Measurements from ENCODE around the gene MYBPC2. TPM values are rescaled to one million over a fixed set of nuclear protein-coding genes. Genes with fewer than 3 reads are reported as not detected.
A peak's percentile ranks its signal among the peaks of the same experiment; 100 is the strongest.

Gene MYBPC2
- total RNA-seq, 1 experiment from 2014 or later, result not detected

DNA sequence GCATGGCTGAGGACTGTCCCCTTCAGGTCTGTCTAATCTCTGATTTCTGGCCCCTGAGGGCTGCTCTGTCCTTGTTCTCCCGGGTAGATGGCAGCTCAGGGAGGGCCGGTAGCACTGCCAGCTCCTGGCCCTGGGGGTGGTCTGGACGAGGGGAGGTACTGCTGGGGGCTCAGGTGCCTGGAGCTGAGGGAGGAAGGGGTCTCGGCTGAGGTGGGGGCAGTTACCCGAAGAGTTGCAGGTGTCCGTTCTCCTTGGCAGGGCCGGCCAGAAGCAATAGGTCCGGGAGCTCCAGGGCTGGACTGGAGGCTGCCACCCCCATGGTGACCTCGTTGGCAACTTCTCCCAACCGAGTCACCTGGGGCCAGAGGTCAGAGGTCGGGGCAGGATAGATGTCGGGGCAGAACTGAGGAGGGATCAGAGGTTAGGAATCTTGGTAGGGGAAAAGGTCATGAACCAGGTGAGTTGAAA is 42.4 kb downstream of the MYBPC2 start:
- in situ Hi-C loops (cut with HindIII; ENCODE audit: low sequenced_read_pairs), result no loop called here
- DNase-seq (ENCODE audit: low spot score), result no peak

DNA sequence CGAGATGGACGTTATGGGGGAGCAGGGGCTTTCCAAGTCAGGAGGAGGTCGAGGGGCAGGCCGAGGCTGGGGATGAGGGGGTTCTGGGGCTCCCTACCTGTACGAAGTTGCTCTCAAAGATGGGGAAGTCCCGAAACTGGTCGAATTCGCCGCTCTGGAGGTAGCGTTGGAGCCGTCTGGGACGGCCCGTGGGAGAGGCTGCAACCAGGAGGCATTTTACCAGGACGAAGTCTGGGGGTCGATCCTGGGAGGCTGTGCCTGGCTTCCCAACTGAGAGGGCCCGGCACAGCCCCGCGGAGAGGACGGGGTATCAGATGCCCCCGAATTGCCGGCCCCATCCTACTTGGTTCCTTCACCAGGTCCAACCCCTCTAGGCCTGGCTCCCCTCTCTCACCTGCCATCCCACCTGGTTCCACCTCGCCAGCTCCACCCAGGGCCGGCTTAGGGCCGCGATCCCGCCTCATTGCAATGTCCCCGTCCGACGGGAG is 43.1 kb downstream of the MYBPC2 start:
- in situ Hi-C loops (cut with HindIII; ENCODE audit: low sequenced_read_pairs), result no loop called here
- no peak for DNase-seq (ENCODE audit: low spot score)

DNA sequence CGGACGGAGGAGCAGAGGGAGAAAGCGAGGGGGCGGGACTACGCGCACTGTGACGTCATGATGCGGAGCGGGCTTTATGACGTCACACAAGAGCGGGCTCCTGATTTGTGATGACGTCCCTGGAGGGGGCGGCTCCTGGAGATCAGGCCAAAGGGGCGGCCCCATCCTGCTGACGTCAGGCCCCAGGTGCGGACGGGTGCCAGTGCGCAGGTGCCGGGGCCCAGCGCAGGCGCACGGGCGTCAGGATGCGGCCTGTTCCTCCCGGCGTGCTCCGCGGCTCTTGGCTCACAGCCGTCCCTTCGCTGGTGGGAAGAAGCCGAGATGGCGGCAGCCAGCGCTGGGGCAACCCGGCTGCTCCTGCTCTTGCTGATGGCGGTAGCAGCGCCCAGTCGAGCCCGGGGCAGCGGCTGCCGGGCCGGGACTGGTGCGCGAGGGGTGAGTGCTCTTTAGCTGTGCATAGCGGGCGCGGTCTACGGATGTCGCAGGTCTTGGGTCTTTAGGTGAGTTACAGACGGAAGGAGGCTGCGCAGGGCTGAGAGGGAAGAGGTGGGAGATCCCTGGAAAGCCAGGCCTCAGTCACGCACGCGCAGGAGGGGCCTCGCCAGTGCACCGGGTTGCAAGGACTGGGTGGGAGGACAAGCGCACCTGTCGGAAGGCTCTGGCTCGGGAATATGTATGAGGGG is 43.7 kb downstream of the MYBPC2 start, which contains the start of the genes EMC10 and GARIN5A:
TSS of gene EMC10 (plus strand) at position 284 of the 683 bp plus-strand sequence. CDS start at position 322, 38 bp downstream.
TSS of gene GARIN5A (minus strand) at position 625 of the 683 bp plus-strand sequence. CDS start at position 165, 460 bp downstream.
- in situ Hi-C loops (cut with HindIII; ENCODE audit: low sequenced_read_pairs), result no loop called here
- DNase-seq (ENCODE audit: low spot score), result peak; percentile 90

DNA sequence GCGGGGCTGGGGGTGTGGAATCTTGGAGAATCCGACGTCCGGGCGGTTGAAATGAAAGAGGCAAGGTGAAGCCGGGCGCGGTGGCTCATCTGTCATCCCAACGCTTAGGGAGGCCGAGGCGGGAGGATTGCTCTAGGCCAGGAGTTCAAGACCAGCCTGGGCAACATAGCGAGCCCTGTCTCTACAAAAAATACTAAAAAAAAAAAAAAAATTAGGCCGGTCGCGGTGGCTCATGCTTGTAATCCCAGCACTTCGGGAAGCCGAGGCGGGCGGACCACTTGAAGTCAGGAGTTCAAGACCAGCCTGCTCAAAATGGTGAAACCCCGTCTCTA is 44.2 kb downstream of the MYBPC2 start:
- in situ Hi-C loops (cut with HindIII; ENCODE audit: low sequenced_read_pairs), result no loop called here
- no peak for DNase-seq (ENCODE audit: low spot score)

DNA sequence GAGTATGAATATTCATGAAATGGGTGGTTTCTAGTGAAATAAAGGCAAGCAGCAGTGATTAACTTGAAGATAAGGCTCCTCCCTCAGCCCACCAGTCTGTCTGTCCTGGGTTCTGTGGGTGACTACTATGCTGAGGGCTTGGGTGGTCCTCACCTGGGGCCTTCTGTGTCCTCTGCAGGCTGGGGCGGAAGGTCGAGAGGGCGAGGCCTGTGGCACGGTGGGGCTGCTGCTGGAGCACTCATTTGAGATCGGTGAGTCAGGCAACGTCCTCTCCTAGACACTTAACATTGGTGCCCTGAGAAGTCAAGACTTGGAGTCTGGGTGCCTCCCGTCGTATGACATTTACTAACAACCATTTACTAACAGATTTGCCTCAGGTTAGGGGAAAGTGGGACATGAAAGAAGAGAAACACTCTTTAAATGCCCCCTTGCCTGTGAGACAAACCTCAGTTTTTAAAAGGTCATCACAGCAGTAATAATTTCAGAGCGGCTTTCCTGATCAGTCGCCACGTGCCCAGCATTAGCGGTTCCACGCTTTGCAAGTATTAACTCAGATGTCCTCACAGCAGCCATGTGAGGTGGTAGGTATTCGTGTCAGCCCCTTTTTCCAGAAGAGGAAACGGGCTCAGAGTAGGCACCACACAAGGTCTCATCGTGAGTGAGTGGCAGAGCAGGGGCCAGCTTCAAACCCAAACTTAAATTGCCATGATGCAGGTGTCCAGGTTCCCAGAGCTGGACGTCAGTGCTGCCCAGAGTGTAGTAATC is 45.2 kb downstream of the MYBPC2 start:
- in situ Hi-C loops (cut with HindIII; ENCODE audit: low sequenced_read_pairs), result no loop called here
- no peak for DNase-seq (ENCODE audit: low spot score)

DNA sequence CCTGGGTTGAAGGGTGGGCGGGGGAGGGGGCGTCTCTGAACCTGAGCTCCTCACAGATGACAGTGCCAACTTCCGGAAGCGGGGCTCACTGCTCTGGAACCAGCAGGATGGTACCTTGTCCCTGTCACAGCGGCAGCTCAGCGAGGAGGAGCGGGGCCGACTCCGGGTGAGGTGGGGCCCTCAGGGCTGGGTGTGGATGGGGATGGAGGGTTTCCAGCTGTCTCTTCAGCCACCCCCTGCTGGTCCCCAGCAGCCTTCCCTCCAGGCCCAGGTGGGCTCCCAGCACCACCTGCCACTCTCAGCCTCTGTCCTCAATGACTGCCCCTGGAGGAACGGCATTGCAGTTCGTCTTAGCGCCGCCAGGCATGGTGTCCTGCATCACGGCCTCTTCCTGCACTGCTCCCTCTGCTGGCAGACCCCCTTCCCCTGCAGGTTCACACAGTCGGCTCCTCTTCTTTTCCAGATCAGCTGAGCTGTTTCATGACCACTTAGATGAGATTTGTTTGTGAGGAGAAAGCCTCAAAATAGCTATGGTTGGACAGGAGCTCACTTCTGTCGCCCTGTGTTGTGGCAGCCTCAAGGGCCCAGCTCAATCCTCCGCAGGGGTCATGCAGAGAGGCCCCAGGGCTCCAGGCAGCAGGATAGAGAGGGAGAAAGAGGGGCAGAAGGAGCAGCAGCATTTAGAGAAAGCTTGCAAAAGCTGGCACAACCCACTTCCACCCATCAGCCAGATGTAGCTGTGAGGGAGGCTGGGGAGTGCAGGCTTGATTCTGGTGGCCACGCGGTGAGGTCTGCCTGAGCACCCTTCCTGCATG is 46.4 kb downstream of the MYBPC2 start:
- in situ Hi-C loops (cut with HindIII; ENCODE audit: low sequenced_read_pairs), result no loop called here
- DNase-seq (ENCODE audit: low spot score), result no peak

DNA sequence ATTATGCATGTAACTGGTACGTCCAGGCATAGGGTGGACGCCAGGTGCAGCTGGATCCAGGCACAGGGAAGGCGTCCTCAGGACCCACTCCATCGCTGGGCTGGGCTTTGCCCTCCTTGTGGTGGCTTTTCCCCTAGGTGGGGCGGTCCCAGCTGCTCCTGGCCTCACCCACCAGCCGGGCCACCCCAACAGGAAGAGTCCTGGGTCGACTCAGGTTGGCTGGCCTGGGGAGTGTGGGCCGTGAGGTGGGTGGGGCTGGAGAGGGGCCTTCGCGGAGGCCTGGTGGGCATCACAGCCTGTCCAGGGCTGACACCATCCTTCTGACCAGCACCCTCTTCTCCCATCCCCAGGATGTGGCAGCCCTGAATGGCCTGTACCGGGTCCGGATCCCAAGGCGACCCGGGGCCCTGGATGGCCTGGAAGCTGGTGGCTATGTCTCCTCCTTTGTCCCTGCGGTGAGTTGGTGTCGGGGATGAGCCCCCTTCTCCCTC is 47.1 kb downstream of the MYBPC2 start:
- DNase-seq (ENCODE audit: low spot score), result no peak
- in situ Hi-C loops (cut with HindIII; ENCODE audit: low sequenced_read_pairs), result no loop called here

DNA sequence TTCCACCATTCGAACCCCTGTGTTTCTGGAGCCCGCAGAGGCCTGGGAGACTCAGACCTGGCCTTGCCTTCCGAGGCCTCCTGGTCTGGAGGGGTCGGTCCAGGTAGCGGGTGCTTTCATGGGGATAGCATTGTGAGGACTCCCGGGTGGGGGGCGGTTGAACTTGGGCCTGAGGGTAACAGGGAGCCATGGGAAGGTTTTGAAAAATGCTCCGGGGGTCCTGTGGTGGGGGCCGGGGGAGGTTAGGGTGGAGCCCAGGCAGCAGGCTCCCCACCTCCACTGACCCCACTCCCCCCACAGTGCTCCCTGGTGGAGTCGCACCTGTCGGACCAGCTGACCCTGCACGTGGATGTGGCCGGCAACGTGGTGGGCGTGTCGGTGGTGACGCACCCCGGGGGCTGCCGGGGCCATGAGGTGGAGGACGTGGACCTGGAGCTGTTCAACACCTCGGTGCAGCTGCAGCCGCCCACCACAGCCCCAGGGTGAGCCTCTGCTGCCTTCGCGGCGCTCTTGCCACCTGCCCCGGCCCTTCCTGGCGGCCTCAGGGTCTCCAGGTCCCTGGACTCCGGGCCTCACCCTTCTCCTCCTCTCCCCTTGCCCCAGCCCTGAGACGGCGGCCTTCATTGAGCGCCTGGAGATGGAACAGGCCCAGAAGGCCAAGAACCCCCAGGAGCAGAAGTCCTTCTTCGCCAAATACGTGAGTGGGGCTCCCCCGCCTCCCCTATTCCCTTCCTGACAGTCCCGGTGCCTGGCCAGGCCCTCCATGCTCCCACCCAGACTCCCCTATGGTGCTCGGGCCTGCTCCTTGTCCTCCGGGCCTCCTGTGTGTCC is 47.8 kb downstream of the MYBPC2 start:
- in situ Hi-C loops (cut with HindIII; ENCODE audit: low sequenced_read_pairs), result no loop called here

DNA sequence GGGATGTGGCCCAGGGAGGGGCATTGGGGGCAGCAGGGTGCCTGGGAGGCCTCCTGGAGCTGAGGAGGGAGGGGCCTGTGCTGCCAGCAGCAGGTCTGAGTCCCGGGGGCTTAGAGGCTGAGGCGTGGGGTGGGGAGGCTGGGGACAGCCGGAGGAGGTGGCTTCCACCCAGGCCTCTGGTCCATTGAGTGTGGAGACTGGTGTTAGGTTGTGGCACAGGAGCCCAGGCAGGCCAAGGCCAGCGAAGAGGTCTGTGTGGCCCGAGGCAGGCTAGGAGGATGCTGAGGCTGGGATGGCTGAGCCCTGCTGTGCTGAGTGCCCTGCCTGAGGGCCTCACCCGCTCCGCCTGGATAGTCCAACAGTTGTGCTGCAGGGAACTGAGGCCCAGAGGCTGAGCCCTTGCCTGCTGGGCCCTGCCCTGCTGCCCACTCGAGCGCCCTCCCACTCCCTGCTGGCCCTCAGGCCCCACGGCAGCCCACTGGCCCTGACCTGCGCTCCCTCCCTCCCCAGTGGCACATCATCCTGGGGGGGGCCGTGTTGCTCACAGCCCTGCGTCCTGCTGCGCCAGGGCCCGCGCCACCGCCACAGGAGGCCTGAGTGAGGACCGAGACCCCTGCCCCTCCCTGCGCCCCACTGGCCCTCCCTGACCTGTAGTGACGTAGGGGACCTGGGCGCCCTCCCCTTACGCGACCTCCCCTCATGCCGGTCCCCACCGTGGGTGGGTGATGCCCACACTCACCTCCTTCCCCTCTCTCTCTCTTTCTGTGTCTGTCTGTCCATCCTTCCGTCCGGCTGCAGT is 48.9 kb downstream of the MYBPC2 start:
- DNase-seq (ENCODE audit: low spot score), result no peak
- in situ Hi-C loops (cut with HindIII; ENCODE audit: low sequenced_read_pairs), result no loop called here

More for the DNA sequence above, 47.8 kb downstream of the MYBPC2 start:
- DNase-seq (ENCODE audit: low spot score), result no peak

DNA sequence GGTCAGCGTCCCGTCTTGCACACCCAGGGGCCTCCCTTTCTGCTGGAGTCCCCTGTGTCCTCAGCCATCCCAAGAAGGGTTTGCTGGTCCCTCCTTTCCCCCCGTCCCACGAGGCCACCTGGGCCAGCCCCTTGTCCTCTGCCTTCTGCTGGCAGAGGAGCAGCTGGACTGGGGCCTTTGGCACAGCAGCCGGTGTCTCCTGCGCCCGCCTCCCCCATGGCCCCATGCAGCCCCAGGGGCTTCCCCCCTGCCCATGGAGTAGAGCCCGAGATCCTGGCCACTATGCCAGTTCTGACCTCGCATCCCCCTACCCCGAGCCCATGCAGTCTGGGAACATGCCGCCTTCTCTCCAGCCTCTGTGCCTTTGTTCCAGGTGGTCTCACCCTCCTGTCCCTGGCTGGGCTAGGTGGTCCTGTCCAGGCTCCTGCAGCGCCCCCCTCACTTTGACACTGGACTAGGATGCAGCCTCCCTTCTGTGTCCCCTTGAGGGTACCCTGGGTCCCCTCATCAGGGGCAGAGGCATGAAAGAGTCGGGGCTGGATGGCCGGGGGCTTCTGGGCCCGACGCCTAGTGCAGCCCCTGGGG is 49.7 kb downstream of the MYBPC2 start:
- no peak for DNase-seq (ENCODE audit: low spot score)
- in situ Hi-C loops (cut with HindIII; ENCODE audit: low sequenced_read_pairs), result no loop called here

DNA sequence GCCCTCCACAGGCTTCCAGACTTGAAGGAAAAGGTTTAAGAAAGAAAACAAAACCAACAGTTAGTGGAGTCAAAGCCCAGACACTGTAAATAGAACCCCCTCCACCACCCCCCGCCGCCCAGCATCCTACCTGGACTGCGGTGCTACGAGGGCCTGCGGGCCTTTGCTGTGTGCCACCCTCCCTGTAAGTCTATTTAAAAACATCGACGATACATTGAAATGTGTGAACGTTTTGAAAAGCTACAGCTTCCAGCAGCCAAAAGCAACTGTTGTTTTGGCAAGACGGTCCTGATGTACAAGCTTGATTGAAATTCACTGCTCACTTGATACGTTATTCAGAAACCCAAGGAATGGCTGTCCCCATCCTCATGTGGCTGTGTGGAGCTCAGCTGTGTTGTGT is 50.2 kb downstream of the MYBPC2 start:
- in situ Hi-C loops (cut with HindIII; ENCODE audit: low sequenced_read_pairs), result no loop called here
- no peak for DNase-seq (ENCODE audit: low spot score)

DNA sequence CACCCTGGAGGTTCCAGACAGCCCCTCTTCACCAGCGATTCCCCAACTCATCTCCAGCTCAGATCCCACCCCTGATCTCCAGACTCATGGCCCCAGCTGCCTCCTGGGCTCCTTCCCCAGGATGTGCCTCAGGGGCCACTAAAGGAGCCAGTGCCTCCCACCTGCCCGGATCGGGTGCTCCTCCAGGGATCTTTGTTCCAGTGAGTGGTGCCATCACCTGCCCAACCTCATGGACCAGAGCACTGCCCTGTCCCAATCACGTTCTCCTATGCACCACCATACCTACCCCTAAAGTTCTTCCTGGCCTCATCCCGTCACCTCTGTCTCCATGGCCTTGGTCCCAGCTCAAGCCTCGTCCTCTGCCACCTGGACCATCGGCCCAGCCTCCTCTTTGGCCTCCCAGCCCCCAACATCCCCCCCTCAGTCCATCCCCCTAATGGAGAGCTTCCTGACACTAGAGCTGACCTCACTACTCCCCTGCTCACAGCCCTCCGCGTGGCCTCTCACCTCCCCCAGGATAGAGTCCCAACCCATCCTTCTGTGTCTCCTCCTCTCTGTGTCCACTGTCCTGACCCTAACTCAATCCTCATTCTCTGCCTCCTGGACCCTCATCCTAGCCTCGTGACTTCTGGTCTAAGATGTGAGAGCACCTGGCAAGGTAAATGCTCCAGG is 52.7 kb downstream of the MYBPC2 start:
- no peak for DNase-seq (ENCODE audit: low spot score)
- in situ Hi-C loops (cut with HindIII; ENCODE audit: low sequenced_read_pairs), result no loop called here

DNA sequence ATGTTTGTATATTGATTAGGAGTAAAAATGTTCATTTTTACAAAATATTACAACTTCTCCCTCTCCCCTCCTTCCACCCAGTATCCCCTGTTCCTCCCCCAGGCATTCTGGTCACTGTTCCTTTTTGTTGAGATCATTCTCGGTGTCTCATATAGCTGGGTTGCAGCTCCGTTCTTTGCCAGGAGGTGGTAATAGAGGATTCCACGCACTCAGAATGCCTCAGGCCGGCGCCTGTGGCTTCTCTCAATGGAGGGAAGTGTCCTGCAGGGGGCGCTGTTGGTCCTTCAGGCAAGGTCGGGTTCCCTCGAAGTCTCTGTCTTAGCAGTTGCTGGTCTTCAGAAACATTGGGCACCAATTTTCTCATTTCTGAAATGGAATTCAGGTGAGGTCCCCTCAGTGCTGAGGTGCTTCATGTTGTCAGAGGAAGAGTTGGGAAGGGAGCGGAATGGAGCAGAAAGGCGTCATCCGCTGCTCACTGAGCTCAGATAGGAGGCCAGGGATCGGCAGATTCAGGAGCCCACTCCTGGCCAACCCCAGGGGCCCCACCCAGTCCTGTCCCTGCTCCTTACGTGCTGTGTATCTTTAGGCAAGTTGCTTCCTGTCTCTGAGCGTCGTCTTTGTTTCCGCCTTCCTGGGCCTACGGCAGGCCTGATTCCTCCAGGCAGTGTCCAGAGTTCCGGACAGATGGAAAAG is 54.3 kb downstream of the MYBPC2 start:
- in situ Hi-C loops (cut with HindIII; ENCODE audit: low sequenced_read_pairs), result no loop called here
- DNase-seq (ENCODE audit: low spot score), result peak; percentile 33

DNA sequence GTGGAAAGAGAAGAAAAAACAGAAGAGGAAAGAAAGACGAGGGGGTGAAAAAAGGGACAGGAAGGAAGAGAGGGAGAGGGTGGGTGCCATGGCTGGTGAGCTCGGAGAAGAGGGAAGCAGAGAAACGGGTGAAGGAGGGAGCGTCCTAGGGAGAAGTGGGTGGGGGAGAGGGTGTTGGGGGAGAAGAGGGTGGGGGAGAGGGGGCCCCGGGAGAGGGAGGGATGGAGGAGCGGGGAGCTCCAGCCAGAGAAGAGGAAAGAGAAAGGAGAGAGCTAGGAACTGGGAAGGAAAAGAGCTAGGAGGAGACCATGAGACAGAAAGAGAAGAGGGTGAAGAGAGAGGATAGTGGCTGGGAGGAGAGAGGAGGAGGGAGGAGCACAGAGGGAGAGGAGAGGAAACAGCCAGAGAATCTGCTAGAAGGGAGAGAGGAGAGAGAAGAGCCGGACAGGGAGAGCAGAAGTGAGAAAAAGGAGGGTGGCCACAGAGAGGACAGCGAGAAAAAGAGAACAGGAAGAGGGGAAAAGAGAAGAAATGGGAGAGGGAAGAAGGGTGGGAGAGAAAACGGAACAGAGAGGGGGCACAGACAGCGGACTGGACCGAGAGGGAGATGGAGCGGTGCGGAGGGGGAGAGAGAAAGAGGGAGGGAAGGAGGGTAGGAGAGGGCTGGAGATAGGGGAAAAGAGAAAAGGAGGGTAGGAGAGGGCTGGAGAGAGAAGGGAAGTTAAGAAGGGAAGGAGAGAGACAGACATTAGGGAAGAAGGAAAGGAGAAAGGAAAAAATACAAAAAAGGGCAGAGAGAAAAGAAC is 55.9 kb downstream of the MYBPC2 start:
- no peak for DNase-seq (ENCODE audit: low spot score)
- in situ Hi-C loops (cut with HindIII; ENCODE audit: low sequenced_read_pairs), result no loop called here

DNA sequence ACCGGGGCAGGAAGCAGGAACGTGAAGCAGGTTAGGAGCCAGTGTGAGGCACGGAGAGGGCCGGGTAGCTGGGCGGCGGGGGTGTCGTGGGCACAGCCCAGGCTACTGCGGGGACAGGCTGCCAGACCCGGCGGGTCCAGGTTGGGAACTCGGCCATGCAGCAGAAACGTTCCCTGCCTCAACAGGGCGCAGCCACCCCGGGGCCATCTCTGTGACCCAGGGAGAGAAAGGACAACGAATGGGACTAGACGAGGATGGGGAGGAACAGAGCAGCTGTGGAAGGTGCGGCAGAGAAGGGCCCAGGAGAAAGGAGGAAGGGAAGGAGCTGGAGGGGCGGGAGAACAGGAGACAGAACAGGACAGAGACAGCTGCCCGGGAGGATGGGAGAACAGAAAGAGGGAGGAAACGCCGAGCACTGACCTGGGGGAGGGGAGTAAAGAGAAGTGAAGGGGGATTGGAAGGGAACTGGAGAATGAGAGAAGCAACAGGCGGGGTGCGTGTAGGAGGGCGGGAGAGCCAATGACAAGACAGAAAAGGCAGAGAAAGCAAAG is 56.8 kb downstream of the MYBPC2 start:
- DNase-seq (ENCODE audit: low spot score), result no peak

More for the DNA sequence above, 56.8 kb downstream of the MYBPC2 start:
- in situ Hi-C loops (cut with HindIII; ENCODE audit: low sequenced_read_pairs), result no loop called here
